HepG2 (cell line): Measurements from ENCODE around the gene CTXN1. TPM values are rescaled to one million over a fixed set of nuclear protein-coding genes. Genes with fewer than 3 reads are reported as not detected.

ENCODE experiments used
- HCFC1 ChIP-seq: fragments of 150-350 bp; IDR thresholded peaks from 2 replicates; pipeline ENCODE4 v1.6.1; 2014; ENCODE audit warnings: low read depth, low read length
- KLF16 ChIP-seq, 2 experiments: sonication (generic) in 1 of 2; formaldehyde crosslinking in 1 of 2; IDR thresholded peaks; 2 replicates each; pipeline versions ENCODE4 v1.6.1 to v1.8.0; 2016 to 2023; ENCODE audit warnings: missing genetic modification reagents in 2 of 2, missing compliant biosample characterization in 1 of 2
- NFE2 ChIP-seq: sonication (generic); formaldehyde crosslinking; IDR thresholded peaks from 2 replicates; pipeline ENCODE4 v1.4.0; 2020; ENCODE audit warnings: missing genetic modification reagents
- SALL1 ChIP-seq: sonication (generic); formaldehyde crosslinking; IDR thresholded peaks from 2 replicates; pipeline ENCODE4 v1.8.0; 2022; ENCODE audit warnings: mild to moderate bottlenecking, missing genetic modification reagents
- TRIM24 ChIP-seq: sonication (generic); formaldehyde crosslinking; IDR thresholded peaks from 2 replicates; pipeline ENCODE4 v1.8.0; 2022; ENCODE audit warnings: mild to moderate bottlenecking, missing genetic modification reagents
- YEATS2 ChIP-seq: sonication (generic); formaldehyde crosslinking; IDR thresholded peaks from 2 replicates; pipeline ENCODE4 v1.4.0; 2020; ENCODE audit warnings: missing genetic modification reagents, borderline replicate concordance
- YEATS4 ChIP-seq: sonication (generic); formaldehyde crosslinking; IDR thresholded peaks from 2 replicates; pipeline ENCODE4 v1.4.0; 2020; ENCODE audit warnings: missing genetic modification reagents, borderline replicate concordance
- YY1 ChIP-seq: IDR thresholded peaks from 2 replicates; pipeline ENCODE4 v1.6.1; 2011; ENCODE audit warnings: low read length, low read depth, moderate library complexity, mild to moderate bottlenecking; ENCODE audit not compliant: insufficient read depth, insufficient replicate concordance
- ZFP41 ChIP-seq: sonication (generic); formaldehyde crosslinking; IDR thresholded peaks from 2 replicates; pipeline ENCODE4 v1.4.0; 2020; ENCODE audit warnings: mild to moderate bottlenecking, missing genetic modification reagents, borderline replicate concordance
- ZNF121 ChIP-seq: sonication (generic); formaldehyde crosslinking; IDR thresholded peaks from 2 replicates; pipeline ENCODE4 v1.5.0; 2020; ENCODE audit warnings: mild to moderate bottlenecking, missing genetic modification reagents
- ZNF292 ChIP-seq: sonication (generic); formaldehyde crosslinking; IDR thresholded peaks from 2 replicates; pipeline ENCODE4 v1.8.1; 2022; ENCODE audit warnings: mild to moderate bottlenecking, low read depth, missing genetic modification reagents, borderline replicate concordance
- ZSCAN22 ChIP-seq: sonication (generic); formaldehyde crosslinking; IDR thresholded peaks from 2 replicates; pipeline ENCODE4 v1.4.0; 2020; ENCODE audit warnings: mild to moderate bottlenecking, missing genetic modification reagents
- ZSCAN29 ChIP-seq: sonication (generic); formaldehyde crosslinking; conservative IDR thresholded peaks from 2 replicates; pipeline ENCODE4 v1.4.0; 2020; ENCODE audit warnings: mild to moderate bottlenecking, missing genetic modification reagents
- polyA plus RNA-seq, 8 experiments: library from polyadenylated mRNA; depleted of rRNA in 3 of 8; stranded (reverse) in 7 of 8; unstranded in 1 of 8; fragments of >200 nt; fragmentation: Illumina TruSeq in 4 of 8; extraction: Trizol in 4 of 8; gene quantifications; 2 replicates each; pipeline versions ENCODE4 v1.2.1 to v1.2.3, GENCODE V29; 2011 to 2016; ENCODE audit warnings: low read depth in 4 of 8, missing spikeins in 1 of 8, mixed read lengths in 1 of 8; ENCODE audit not compliant: insufficient read depth in 1 of 8
- total RNA-seq, 5 experiments: library from RNA; depleted of rRNA; stranded (reverse); fragments of >200 nt; fragmentation: Illumina TruSeq; extraction: Trizol; gene quantifications; 2 replicates each; pipeline ENCODE4 v1.2.3, GENCODE V29; 2016; ENCODE audit warnings: low read depth in 1 of 5
- TF ChIP-seq, protein P1 (sequence below), 2 experiments: IDR thresholded peaks; 2 replicates each; pipeline ENCODE4 v1.6.1; 2011 to 2012; ENCODE audit warnings: low read length in 2 of 2, borderline replicate concordance in 1 of 2, low read depth in 1 of 2, mild to moderate bottlenecking in 1 of 2, moderate library complexity in 1 of 2
- TF ChIP-seq, protein P2 (sequence below): sonication (generic); formaldehyde crosslinking; IDR thresholded peaks from 2 replicates; pipeline ENCODE4 v1.4.0; 2020; ENCODE audit warnings: missing genetic modification reagents
- TF ChIP-seq, protein P3 (sequence below): IDR thresholded peaks from 2 replicates; pipeline ENCODE4 v1.6.1; 2012; ENCODE audit warnings: low read length, improper control_type of control experiment
- TF ChIP-seq, protein P4 (sequence below): sonication (generic); formaldehyde crosslinking; conservative IDR thresholded peaks from 2 replicates; pipeline ENCODE4 v1.4.0; 2020; ENCODE audit warnings: missing genetic modification reagents
- TF ChIP-seq, protein P5 (sequence below): sonication (generic); formaldehyde crosslinking; IDR thresholded peaks from 2 replicates; pipeline ENCODE4 v1.5.0; 2020; ENCODE audit warnings: mild to moderate bottlenecking, missing genetic modification reagents

CTXN1 gene
- total and polyA plus RNA-seq, 2 of the 13 experiments (the other 11 are each of a cell fraction or from before 2014, with no cell fraction given), result 0.11 TPM; not detected in 1

DNA sequence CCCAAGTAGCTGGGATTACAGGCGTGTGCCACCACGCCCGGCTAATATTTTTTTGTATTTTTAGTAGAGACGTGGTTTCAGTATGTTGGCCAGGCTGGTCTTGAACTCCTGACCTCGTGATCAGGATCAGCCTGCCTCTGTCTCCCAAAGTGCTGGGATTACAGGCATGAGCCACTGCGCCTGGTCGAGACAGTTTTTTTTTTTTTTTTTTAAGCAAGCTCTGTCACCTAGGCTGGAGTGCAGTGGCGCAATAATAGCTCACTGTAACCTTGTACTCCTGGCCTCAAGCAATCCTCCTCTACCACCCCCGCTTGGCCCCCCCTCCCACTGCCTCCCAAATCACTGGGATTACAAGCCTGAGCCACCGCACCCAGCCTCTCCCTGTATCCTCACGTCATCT is 28.6 kb downstream of the CTXN1 start (continued):
- TF ChIP-seq, protein P1, sequence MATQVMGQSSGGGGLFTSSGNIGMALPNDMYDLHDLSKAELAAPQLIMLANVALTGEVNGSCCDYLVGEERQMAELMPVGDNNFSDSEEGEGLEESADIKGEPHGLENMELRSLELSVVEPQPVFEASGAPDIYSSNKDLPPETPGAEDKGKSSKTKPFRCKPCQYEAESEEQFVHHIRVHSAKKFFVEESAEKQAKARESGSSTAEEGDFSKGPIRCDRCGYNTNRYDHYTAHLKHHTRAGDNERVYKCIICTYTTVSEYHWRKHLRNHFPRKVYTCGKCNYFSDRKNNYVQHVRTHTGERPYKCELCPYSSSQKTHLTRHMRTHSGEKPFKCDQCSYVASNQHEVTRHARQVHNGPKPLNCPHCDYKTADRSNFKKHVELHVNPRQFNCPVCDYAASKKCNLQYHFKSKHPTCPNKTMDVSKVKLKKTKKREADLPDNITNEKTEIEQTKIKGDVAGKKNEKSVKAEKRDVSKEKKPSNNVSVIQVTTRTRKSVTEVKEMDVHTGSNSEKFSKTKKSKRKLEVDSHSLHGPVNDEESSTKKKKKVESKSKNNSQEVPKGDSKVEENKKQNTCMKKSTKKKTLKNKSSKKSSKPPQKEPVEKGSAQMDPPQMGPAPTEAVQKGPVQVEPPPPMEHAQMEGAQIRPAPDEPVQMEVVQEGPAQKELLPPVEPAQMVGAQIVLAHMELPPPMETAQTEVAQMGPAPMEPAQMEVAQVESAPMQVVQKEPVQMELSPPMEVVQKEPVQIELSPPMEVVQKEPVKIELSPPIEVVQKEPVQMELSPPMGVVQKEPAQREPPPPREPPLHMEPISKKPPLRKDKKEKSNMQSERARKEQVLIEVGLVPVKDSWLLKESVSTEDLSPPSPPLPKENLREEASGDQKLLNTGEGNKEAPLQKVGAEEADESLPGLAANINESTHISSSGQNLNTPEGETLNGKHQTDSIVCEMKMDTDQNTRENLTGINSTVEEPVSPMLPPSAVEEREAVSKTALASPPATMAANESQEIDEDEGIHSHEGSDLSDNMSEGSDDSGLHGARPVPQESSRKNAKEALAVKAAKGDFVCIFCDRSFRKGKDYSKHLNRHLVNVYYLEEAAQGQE (IDR thresholded peaks at IDR 0.05; ENCODE audit: borderline replicate concordance in 1 of 2, low read depth in 1 of 2, low read length in 2 of 2), result no peak
- no peak for TF ChIP-seq YEATS2
- peak; percentile 73 for TF ChIP-seq SALL1 (CRISPR knock-in tag)
- TF ChIP-seq KLF16 (CRISPR knock-in tag; IDR thresholded peaks at IDR 0.05), result no peak
- TF ChIP-seq, protein P2, sequence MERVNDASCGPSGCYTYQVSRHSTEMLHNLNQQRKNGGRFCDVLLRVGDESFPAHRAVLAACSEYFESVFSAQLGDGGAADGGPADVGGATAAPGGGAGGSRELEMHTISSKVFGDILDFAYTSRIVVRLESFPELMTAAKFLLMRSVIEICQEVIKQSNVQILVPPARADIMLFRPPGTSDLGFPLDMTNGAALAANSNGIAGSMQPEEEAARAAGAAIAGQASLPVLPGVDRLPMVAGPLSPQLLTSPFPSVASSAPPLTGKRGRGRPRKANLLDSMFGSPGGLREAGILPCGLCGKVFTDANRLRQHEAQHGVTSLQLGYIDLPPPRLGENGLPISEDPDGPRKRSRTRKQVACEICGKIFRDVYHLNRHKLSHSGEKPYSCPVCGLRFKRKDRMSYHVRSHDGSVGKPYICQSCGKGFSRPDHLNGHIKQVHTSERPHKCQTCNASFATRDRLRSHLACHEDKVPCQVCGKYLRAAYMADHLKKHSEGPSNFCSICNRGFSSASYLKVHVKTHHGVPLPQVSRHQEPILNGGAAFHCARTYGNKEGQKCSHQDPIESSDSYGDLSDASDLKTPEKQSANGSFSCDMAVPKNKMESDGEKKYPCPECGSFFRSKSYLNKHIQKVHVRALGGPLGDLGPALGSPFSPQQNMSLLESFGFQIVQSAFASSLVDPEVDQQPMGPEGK (CRISPR knock-in tag), result peak; percentile 93
- TF ChIP-seq ZSCAN22 (CRISPR knock-in tag), result no peak
- no peak for TF ChIP-seq NFE2 (CRISPR knock-in tag)
- TF ChIP-seq, protein P3, sequence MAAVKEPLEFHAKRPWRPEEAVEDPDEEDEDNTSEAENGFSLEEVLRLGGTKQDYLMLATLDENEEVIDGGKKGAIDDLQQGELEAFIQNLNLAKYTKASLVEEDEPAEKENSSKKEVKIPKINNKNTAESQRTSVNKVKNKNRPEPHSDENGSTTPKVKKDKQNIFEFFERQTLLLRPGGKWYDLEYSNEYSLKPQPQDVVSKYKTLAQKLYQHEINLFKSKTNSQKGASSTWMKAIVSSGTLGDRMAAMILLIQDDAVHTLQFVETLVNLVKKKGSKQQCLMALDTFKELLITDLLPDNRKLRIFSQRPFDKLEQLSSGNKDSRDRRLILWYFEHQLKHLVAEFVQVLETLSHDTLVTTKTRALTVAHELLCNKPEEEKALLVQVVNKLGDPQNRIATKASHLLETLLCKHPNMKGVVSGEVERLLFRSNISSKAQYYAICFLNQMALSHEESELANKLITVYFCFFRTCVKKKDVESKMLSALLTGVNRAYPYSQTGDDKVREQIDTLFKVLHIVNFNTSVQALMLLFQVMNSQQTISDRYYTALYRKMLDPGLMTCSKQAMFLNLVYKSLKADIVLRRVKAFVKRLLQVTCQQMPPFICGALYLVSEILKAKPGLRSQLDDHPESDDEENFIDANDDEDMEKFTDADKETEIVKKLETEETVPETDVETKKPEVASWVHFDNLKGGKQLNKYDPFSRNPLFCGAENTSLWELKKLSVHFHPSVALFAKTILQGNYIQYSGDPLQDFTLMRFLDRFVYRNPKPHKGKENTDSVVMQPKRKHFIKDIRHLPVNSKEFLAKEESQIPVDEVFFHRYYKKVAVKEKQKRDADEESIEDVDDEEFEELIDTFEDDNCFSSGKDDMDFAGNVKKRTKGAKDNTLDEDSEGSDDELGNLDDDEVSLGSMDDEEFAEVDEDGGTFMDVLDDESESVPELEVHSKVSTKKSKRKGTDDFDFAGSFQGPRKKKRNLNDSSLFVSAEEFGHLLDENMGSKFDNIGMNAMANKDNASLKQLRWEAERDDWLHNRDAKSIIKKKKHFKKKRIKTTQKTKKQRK, result no peak
- TF ChIP-seq YY1, result no peak
- no peak for TF ChIP-seq YEATS4 (CRISPR knock-in tag)
- TF ChIP-seq ZNF121 (CRISPR knock-in tag), result no peak
- TF ChIP-seq, protein P4, sequence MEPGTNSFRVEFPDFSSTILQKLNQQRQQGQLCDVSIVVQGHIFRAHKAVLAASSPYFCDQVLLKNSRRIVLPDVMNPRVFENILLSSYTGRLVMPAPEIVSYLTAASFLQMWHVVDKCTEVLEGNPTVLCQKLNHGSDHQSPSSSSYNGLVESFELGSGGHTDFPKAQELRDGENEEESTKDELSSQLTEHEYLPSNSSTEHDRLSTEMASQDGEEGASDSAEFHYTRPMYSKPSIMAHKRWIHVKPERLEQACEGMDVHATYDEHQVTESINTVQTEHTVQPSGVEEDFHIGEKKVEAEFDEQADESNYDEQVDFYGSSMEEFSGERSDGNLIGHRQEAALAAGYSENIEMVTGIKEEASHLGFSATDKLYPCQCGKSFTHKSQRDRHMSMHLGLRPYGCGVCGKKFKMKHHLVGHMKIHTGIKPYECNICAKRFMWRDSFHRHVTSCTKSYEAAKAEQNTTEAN (CRISPR knock-in tag), result 0 out of 2 replicates have a peak, but pooled peaks have one; percentile 48
- TF ChIP-seq ZFP41, result no peak
- no peak for TF ChIP-seq ZSCAN29 (CRISPR knock-in tag)
- TF ChIP-seq ZNF292 (CRISPR knock-in tag), result no peak
- no peak for TF ChIP-seq HCFC1
- TF ChIP-seq TRIM24 (CRISPR knock-in tag), result no peak
- TF ChIP-seq, protein P5, sequence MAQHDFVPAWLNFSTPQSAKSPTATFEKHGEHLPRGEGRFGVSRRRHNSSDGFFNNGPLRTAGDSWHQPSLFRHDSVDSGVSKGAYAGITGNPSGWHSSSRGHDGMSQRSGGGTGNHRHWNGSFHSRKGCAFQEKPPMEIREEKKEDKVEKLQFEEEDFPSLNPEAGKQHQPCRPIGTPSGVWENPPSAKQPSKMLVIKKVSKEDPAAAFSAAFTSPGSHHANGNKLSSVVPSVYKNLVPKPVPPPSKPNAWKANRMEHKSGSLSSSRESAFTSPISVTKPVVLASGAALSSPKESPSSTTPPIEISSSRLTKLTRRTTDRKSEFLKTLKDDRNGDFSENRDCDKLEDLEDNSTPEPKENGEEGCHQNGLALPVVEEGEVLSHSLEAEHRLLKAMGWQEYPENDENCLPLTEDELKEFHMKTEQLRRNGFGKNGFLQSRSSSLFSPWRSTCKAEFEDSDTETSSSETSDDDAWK, result no peak
